ENCODE measurements around the gene LRRFIP1.
"Not testable (repeated sequence)": the region's sequence is repeated elsewhere in the genome, so short reads cannot be mapped to it uniquely, and the experiment has no call there.

Gene LRRFIP1, protein sequence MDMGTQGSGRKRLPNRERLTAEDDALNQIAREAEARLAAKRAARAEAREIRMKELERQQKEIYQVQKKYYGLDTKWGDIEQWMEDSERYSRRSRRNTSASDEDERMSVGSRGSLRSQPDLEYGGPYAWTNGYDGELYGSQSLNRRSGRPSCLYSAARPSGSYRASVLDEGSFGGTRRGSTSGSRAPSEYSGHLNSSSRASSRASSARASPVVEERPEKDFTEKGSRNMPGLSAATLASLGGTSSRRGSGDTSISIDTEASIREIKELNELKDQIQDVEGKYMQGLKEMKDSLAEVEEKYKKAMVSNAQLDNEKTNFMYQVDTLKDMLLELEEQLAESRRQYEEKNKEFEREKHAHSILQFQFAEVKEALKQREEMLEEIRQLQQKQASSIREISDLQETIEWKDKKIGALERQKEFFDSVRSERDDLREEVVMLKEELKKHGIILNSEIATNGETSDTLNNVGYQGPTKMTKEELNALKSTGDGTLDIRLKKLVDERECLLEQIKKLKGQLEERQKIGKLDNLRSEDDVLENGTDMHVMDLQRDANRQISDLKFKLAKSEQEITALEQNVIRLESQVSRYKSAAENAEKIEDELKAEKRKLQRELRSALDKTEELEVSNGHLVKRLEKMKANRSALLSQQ

GRCh38 chr2:237627441-237628246 lies at the start of gene LRRFIP1:
TSS of gene LRRFIP1 (plus strand) at chr2:237627587. CDS start at chr2:237627645, 58 bp downstream.
- DNase-seq (ENCODE audit: low read depth, low spot score): peak; percentile 74

GRCh38 chr2:237577956-237578870 lies 49.2 kb upstream of the LRRFIP1 start:
- no peak for DNase-seq (ENCODE audit: low read depth, low spot score)

GRCh38 chr2:237581326-237581725 lies 46.1 kb upstream of the LRRFIP1 start:
- DNase-seq (ENCODE audit: low read depth, low spot score): no peak

- DNase-seq (ENCODE audit: low read depth, low spot score): peak; percentile 72
Measured at GRCh38 chr2:237581751-237582746, 45.3 kb upstream of the LRRFIP1 start.

- no peak for DNase-seq (ENCODE audit: low read depth, low spot score)
Measured at GRCh38 chr2:237583385-237584295, 43.7 kb upstream of the LRRFIP1 start.

DNA sequence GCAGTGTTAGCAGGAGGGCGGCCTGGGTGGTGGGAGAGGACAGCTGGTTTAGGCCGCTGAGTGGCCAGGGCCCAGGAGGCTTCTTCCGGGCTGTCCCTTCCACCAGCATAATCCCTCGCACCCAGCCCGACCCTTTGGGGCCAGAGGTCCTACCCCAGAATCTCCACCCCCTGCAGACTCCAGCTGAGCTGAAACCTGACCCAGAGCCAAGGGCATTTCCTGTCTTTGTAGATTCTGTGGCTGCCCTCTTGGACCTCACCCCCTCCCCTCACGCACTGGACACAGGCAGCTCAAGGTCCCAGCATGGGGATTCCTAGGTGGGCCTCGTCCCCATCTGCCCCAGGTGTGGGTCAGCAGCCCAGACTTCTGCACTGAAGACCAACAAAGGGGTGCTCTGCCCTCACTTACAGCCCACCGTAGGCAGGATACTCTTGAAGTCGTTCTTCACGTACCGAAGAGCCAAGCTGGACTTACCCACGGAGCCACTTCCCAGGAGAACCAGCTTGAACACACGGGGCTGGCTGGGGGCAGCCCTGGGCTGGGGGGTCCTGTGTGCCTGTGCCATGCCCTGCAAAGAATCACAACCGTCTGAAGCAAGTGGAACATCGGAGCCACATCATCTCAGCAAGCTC lies 41.7 kb upstream of the LRRFIP1 start:
- no peak for DNase-seq (ENCODE audit: low read depth, low spot score)

- no peak for DNase-seq (ENCODE audit: low read depth, low spot score)
Measured at GRCh38 chr2:237588044-237588696, 39.2 kb upstream of the LRRFIP1 start.

DNA sequence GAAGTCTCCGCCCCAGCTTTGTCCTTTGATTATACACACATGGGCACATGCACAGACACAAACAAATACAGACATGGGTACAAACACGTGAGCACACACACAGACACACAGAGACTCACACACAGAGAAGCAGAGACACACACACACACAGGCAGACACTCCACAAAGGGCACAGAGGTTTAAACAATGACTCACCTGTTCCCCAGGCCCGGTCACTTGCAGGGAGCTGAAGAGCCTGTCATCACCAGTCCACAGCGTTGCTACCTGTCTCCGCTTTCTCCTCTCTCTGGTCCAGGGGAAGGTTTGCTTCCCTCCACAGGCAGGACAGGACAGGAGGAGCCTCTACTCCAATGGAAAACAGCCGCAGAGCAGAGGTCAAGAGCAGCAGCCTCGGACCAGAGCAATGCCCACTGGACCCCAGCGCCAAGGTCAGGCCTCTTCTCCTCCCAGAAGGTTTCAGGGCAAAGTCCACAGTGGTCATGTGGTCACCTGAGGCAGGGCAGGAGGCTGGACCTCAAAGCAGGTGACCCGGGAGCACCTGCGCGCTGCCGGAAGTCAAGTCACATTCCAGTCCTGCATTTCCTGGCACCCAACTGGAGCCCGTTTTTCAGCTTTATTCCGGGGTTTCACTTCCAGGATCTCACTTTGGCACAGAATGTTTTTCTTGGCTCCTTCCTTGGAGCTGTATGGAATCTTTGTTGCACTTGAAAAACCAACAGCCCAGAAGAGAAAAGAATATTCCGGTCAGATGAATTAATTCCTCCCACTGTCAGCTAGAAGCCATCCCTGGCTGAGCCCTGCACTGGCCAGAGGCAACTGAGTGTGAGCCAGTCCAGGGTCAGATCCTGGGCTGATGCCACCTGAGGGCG lies 36.9 kb upstream of the LRRFIP1 start, which contains the start of gene RAB17:
Gene RAB17 (minus strand): TSS at position 463 of the 869 bp plus-strand sequence. CDS start 4,580 bp downstream, outside the sequence.
- DNase-seq (ENCODE audit: low read depth, low spot score): peak; percentile 65

GRCh38 chr2:237591141-237591881 lies 36.1 kb upstream of the LRRFIP1 start:
- DNase-seq (ENCODE audit: low read depth, low spot score): no peak

GRCh38 chr2:237592425-237592980 lies 34.9 kb upstream of the LRRFIP1 start:
- no peak for DNase-seq (ENCODE audit: low read depth, low spot score)

- DNase-seq (ENCODE audit: low read depth, low spot score): no peak
Measured at GRCh38 chr2:237593036-237593435, 34.4 kb upstream of the LRRFIP1 start.

DNA sequence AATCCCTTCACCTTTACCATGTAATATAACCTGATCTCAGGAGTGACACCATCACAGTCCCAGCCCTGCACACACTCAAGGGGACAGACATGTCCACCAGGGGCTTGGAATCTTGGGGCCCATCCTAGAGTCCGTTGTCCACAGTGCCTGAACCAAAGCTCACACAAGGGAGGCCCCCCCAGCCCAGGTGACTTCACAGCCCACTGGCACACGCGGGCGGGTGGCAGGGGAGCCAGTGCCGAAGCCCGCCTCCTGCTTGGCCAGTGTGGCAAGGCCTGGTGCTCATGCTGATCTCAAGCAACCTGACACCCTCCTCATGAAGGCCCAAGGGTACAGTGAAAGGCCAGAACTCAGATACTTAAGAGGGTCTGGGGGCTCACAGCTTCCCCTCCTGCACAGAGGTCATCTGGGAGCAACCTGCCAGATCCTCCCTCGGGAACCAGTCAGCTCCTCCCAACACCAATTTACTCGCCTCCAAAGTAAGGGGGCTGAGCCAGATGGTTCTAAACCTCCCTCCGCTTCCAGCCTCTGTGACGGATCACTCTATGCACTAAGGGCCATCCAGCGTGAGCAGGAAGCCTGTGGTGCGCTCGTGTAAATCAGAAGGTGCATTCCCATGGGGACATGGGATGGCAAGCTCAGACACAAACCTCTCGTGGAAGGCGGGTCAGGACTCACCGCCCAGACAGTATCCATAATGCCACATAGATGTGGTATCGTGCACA lies 33.6 kb upstream of the LRRFIP1 start:
- DNase-seq (ENCODE audit: low read depth, low spot score): no peak

- DNase-seq (ENCODE audit: low read depth, low spot score): no peak
Measured at GRCh38 chr2:237594514-237594871, 32.9 kb upstream of the LRRFIP1 start.

DNA sequence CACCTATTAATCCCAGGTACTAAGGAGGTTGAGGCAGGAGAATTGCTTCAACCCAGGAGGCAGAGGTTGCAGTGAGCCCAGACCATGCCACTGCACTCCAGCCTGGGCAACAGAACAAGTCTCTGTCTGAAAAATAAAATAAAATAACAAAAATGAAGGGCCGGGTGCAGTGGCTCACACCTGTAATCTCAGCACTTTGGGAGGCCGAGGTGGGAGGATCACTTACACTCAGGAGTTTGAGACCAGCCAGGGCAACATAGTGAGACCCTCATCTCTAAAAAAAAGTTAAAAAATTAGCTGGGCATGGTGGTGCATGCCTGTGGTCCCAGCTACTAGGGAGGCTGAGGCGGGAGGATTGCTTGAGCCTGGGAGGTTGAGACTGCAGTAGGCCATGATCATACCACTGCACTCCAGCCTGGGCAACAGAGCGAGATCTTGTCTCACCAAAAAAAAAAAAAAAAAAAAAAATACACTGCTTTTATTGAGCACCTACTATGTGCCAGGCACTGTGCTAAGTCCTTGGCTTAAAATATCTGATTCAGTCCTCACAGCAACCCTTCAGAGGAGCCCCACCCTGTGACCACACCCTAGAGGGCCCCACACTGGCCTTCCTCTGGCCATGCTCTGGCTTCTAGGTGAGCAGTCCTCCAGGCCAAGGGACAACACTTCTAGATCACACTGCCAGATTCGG lies 31.4 kb upstream of the LRRFIP1 start:
- DNase-seq (ENCODE audit: low read depth, low spot score): not testable (repeated sequence)

All from astrocyte of the hippocampus (primary cell).